ENCODE data around the gene SCGB1C2.
"Not testable (repeated sequence)": the region's sequence is repeated elsewhere in the genome, so short reads cannot be mapped to it uniquely, and the experiment has no call there.

SCGB1C2 gene

DNA sequence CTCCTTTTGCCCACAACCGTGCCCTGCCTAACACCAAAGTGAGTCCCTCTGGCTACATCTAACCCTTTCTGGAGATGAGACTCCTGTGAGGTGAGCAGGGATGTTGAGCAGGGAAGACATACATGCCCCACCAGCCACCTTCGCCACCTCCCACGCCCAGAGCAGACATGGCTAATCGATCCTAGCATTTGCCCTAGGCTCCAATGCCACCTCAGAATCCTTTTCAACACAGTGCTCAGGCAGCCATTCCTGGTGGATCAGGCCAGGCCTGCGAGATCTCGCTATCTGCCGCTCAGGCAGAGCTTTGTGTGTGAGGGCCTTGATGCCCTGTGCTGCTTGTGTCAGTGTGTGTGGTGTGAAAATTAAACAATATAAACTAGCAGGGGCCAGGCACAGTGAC is 21.0 kb downstream of the SCGB1C2 start:
- Mint-ChIP-seq H3K9me3 (no peaks in the 10 kb centered on the region), H3K4me3 (no peak overlapping the region), H3K27ac (peak overlapping the region; percentile 62)

DNA sequence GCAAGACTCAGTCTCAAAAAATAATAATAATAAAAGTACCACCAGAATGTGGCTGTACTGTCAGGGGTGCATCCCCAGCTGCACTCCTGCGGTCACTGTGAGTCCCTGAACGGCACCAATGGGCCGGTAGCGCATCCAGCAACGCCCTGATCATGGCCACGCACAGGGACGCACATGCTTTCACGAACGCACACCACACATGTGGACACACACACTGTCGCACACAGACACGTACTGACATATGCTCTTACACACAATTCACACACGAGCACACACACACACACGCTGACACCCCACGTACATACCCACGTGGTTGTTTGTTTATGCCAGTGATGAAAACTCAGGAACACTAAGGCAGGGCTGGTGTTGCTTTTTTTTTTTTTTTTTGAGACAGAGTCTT is 22.2 kb downstream of the SCGB1C2 start:
- H3K36me3 Mint-ChIP-seq = no peaks in the 10 kb centered on the region
- H3K27me3 Mint-ChIP-seq = peaks cover 1% of the 10 kb centered on the region

More for the DNA sequence above, 21.0 kb downstream of the SCGB1C2 start:
- Mint-ChIP-seq H3K36me3 (no peaks in the 10 kb centered on the region), H3K4me1 (no peaks in the 10 kb centered on the region), H3K27me3 (peaks cover 1% of the 10 kb centered on the region)

DNA sequence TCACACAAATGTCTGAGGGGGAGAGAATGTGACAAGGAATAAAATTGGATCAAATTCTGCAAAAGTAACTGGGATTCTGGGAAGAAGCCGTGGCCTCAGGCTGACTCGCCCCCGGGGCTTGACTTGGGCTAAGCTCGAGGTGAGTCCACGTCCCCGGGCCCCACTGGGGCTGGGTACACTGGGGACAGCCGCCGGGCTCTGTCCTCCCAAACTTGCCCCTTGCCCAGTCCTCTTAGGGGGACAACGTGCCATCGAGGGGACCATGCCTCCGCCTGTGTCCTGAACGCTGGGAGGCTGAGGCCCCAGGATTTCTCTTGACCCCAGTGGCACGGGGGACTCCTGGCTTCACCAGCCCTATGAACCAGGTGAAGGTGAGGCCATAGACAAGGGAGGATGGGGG is 23.0 kb downstream of the SCGB1C2 start:
- no peaks in the 10 kb centered on the region for H3K36me3 Mint-ChIP-seq
- no peak overlapping the region for H3K27ac Mint-ChIP-seq
- H3K27me3 Mint-ChIP-seq = peaks cover 1% of the 10 kb centered on the region
- H3K4me1 Mint-ChIP-seq = no peaks in the 10 kb centered on the region
- H3K9me3 Mint-ChIP-seq = no peaks in the 10 kb centered on the region
- no peak overlapping the region for H3K4me3 Mint-ChIP-seq

More for the DNA sequence above, 22.2 kb downstream of the SCGB1C2 start:
- no peaks in the 10 kb centered on the region for H3K4me1 Mint-ChIP-seq
- no peaks in the 10 kb centered on the region for H3K9me3 Mint-ChIP-seq
- H3K27ac Mint-ChIP-seq = no peak overlapping the region
- H3K4me3 Mint-ChIP-seq = no peak overlapping the region

DNA sequence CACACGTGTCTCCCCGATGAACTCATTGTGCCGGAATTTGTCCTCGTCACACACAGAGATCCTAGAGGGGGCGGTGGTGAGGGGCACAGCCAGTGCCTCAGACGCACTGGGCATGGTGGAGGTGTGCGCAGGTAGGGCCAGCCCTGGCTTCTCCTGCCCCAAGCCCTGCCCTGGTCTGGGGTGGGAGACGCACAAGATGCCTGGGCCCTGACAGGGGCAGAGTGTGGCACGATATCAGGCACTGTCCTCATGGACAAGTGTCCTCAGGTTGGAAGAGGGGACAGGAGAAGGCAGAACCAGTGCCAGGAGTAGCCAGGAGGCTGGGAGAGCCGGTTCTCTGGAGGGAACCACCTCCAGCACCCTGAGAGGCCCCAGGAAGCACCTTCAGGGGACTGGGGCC is 24.1 kb downstream of the SCGB1C2 start:
- Mint-ChIP-seq H3K27ac (no peak overlapping the region), H3K4me3 (no peak overlapping the region), H3K9me3 (no peaks in the 10 kb centered on the region), H3K36me3 (no peaks in the 10 kb centered on the region), H3K27me3 (peaks cover 1% of the 10 kb centered on the region), H3K4me1 (no peaks in the 10 kb centered on the region)

DNA sequence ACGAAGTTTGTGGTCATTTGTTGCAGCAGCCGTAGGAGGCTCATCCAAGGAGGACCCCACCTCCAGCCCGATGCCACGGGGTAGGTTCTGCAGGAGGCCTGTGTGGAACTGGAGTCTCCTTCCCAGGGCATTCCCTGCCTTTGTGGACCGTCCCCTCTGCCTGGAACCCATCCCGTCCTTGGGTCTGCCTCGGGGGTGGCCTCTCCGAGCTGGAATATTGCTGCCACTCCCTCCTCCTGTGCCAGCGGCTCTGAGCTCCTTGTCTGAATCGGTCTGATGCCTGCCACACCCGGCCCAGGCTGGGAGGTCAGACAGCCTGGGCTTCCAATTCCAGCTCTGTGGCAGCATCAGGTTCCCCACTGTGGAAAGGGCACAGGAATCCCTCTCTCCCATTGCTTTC is 25.3 kb downstream of the SCGB1C2 start:
- Mint-ChIP-seq H3K4me1 (no peaks in the 10 kb centered on the region), H3K4me3 (no peak overlapping the region), H3K9me3 (no peaks in the 10 kb centered on the region), H3K27ac (no peak overlapping the region), H3K27me3 (peaks cover 1% of the 10 kb centered on the region), H3K36me3 (no peaks in the 10 kb centered on the region)

DNA sequence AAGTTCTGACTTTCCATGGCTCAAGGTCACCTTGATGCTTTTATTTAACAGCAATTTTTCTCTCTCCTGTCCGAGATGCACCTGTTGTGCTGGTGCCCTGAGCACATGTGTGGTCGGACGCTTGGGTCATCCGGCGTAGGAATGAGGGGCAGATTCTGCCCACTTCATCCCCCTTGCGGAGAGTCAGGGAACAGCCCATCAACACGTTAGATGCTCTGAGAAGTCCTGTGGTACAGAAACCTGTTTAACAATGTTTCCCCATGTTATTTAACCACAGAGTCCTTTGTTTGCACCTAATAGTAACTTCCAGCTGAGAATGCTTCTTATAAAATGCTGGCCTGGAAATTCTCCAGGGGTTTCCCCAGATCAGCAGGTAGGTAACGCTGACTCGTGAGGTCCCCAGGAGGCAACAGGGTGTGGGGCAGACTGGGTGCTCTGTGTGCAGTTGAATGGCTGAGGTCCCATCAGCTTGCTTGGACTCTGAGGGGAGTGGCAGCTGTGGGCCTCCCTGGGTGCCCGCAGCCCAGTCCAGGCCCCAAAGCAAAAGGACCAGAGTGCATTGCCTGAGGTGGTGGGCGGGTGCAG is 26.2 kb downstream of the SCGB1C2 start:
- no peaks in the 10 kb centered on the region for H3K36me3 Mint-ChIP-seq
- no peaks in the 10 kb centered on the region for H3K4me1 Mint-ChIP-seq
- H3K4me3 Mint-ChIP-seq = no peak overlapping the region
- H3K9me3 Mint-ChIP-seq = no peaks in the 10 kb centered on the region
- no peak overlapping the region for H3K27ac Mint-ChIP-seq
- peaks cover 1% of the 10 kb centered on the region for H3K27me3 Mint-ChIP-seq

DNA sequence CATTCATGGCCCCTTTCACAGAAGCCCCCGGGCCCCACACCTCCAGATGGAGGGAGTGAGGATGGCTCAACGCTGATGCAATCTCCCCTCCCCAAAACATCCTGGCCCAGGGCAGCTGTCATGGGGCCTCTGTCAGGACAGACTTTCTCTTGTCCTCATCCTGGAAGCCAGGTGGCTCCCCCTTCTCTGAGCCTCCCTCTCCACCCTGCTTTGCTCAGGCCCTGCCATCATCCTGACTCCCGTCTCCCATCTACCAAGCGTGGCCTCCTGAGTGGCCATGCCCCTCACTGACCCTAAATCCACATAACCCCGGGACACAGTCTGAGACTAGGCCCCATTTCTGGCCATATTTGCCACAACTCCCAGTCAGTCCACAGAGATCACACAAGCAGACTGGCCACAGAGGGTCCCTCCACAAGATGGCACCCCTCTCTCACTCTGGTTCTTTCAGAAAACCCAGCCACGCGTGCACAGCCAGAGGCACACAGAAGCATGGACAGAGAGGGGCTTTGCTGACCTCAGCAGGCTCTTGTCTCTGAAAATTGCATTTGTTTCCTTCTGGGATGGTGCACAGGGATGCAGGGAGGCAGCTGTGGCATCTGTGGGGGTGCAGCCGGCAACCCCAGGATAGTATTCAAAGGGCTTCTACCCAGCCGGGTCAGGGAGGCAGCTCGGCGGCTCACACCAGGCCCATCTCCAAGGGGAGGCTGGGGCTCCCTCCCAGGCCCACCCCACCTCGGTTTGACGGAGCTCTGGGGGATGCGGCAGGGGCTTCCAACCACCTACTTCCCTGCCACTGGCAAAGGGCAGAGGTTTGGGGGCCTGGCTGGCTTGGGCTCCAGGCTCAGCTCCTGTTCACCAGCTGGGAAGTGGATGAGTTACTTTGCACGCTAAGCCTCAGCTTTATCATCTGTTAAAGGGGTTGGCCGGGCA is 27.2 kb downstream of the SCGB1C2 start:
- no peak overlapping the region for H3K4me3 Mint-ChIP-seq
- H3K27ac Mint-ChIP-seq = peak overlapping the region; percentile 12
- H3K27me3 Mint-ChIP-seq = peaks cover 1% of the 10 kb centered on the region
- no peaks in the 10 kb centered on the region for H3K36me3 Mint-ChIP-seq
- H3K9me3 Mint-ChIP-seq = no peaks in the 10 kb centered on the region
- H3K4me1 Mint-ChIP-seq = no peaks in the 10 kb centered on the region

DNA sequence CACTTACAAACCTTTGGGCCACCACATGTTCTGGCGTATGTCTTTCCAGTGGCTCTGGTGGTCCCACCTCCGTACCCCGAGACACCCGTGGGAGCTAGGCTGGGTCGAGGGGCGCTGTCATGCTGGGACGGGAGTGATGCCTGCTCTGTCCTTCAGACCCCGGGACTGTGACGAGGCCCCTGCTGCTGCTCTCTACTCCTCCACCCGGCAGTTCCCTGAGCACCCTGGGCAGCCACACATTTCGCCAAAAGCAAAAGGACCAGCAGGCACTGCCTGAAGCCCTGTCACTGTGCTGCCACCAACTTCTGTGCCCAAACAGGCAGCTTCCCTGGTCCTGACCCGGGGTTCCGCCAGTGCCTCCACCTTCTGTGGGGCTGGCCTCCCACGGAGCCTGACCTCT is 28.6 kb downstream of the SCGB1C2 start:
- Mint-ChIP-seq H3K36me3 (no peaks in the 10 kb centered on the region), H3K9me3 (no peaks in the 10 kb centered on the region), H3K27ac (no peak overlapping the region), H3K27me3 (peaks cover 1% of the 10 kb centered on the region), H3K4me1 (no peaks in the 10 kb centered on the region), H3K4me3 (no peak overlapping the region)

DNA sequence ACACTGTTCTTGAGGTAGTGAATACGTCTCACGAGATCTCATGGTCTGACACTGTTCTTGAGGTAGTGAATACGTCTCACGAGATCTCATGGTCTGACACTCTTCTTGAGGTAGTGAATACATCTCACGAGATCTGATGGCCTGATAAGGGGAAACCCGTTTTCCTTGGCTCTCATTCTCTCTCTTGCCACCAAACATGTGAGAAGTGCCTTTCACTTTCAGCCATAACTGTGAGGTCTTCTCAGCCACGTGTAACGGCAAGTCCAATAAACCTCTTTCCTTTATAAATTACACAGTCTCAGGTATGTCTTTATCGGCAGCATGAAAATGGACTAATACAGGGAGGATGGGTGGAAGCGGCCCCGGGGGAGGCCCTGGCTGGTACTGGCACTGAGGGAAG is 31.2 kb downstream of the SCGB1C2 start:
- H3K4me3 Mint-ChIP-seq, H3K4me1 Mint-ChIP-seq, H3K36me3 Mint-ChIP-seq, H3K9me3 Mint-ChIP-seq, H3K27ac Mint-ChIP-seq, H3K27me3 Mint-ChIP-seq: not testable (repeated sequence)

DNA sequence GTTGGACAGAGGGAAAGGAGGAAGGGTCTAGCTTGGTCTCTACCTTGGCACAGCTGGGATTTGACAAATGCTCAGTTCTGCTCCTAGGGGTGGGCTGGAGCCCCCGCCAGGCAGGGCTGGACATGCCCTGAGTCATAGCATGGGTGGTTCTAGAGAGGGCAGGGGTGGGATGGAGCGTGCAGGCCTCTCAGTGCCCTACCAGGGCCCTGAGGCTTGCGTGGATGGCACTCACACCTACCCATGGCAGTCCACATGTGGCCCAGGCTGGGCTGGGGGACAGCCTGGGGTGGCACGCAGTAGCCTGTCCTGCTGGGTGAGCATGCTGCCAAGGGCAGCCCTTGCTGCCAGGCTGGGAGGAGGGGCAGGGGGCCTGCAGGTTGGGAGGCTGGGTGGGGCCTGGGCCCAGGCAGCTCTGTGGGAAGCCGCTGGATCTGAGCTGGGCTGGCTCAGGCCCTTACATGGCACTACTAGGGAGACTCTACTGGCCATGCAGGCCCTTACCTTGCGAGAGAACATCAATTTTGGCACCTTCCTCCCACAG is 32.8 kb downstream of the SCGB1C2 start:
- no peaks in the 10 kb centered on the region for H3K27me3 Mint-ChIP-seq
- H3K36me3 Mint-ChIP-seq = no peaks in the 10 kb centered on the region
- no peaks in the 10 kb centered on the region for H3K4me1 Mint-ChIP-seq
- H3K27ac Mint-ChIP-seq = no peak overlapping the region
- H3K4me3 Mint-ChIP-seq = no peak overlapping the region
- no peaks in the 10 kb centered on the region for H3K9me3 Mint-ChIP-seq

DNA sequence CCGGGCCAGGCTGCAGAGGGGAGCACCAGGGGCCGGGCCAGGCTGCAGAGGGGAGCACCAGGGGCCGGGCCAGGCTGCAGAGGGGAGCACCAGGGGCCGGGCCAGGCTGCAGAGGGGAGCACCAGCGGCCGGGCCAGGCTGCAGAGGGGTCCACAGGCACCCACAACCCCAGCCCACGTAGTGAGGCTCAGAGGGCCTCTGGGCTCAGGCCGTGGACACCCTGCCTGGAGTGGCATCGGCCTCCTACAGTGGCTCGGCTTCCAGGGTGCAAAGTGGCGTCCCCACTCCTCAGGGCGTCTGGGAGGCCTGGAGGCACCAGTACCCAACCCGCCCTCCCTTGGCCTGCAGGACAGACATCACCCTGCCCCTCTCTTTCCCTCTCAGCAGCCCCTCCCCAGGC is 34.5 kb downstream of the SCGB1C2 start:
- H3K27ac Mint-ChIP-seq = no peak overlapping the region
- no peak overlapping the region for H3K4me3 Mint-ChIP-seq
- no peaks in the 10 kb centered on the region for H3K36me3 Mint-ChIP-seq
- H3K4me1 Mint-ChIP-seq = no peaks in the 10 kb centered on the region
- no peaks in the 10 kb centered on the region for H3K27me3 Mint-ChIP-seq
- H3K9me3 Mint-ChIP-seq = no peaks in the 10 kb centered on the region

DNA sequence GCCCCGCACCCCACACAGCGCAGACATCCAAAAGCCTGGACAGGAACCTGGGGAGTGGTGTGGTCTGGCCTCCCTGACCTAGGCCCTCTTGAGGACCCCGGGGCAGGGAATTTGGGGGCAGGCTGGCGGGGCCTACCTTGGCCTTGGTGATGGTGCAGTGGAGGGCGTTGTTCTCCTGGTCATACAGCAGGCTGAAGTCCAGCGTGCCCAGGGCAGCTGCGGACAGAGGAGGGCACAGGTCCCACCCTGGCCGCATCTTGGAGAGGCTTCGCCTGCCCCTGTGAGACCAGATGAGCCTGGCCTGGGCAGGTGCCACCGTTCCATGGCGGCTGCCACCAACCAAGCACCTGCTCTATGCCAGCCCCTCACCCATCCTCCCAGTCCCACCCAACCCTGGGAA is 35.0 kb downstream of the SCGB1C2 start:
- H3K4me3 Mint-ChIP-seq = no peak overlapping the region
- H3K4me1 Mint-ChIP-seq = no peaks in the 10 kb centered on the region
- H3K27me3 Mint-ChIP-seq = peaks cover 3% of the 10 kb centered on the region
- H3K27ac Mint-ChIP-seq = no peak overlapping the region
- no peaks in the 10 kb centered on the region for H3K36me3 Mint-ChIP-seq
- H3K9me3 Mint-ChIP-seq = no peaks in the 10 kb centered on the region

DNA sequence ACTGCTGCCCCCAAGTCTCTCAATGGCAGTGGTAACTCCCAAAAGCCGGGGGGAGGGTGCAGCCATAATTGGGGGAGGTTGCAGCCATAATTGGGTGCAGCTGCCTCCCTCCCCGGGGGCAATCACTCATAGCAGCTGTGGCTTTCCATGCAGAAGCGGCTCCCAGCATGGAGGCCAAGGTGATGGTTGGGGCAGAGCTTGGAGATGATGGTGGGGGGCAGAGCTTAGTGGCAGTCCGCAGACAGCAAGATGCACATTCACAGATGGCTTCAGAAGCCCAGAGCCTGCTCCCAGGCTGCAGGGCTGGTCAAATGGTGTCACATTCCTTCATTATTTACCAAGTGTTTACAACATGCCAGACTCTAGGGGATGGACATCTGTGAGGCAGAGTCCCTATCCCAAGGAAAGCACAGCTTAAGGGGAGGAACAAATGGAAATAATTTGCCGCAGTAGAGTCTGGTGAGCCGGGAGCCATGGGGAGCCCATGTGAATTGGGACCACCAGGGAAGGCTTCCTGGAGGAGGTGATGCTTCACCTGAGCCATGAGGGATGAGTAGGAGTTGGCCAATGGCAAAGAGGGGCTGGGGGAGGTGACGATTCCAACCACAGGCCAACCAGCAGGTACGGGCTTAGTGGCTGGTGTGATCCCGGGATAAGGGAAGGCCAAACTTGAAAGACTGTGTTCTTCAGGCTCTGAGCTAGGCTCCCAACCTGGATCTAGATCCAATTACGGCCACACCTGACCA is 36.0 kb downstream of the SCGB1C2 start:
- H3K27me3 Mint-ChIP-seq = peaks cover 4% of the 10 kb centered on the region
- no peaks in the 10 kb centered on the region for H3K4me1 Mint-ChIP-seq
- H3K4me3 Mint-ChIP-seq = no peak overlapping the region
- no peak overlapping the region for H3K27ac Mint-ChIP-seq
- H3K9me3 Mint-ChIP-seq = no peaks in the 10 kb centered on the region
- no peaks in the 10 kb centered on the region for H3K36me3 Mint-ChIP-seq

DNA sequence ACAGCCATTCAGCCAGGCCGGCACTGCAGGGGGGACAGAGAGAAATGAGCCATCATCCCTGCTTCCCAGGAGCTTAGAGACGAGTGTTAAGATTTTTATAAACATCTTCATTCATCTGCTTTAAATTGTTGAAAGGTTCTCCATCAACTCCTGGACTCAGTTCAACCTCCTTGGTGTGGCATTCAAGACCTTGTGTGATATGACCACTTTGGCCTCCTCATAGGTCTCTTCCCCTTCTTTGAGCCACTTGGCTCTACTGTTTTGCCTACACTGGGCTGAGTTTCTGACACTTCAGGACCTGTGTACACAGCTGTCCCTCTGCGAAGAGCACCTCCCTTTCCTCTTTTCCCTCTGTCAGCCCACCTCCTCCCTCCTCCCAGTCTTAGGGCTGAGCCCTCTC is 39.8 kb downstream of the SCGB1C2 start:
- Mint-ChIP-seq H3K27me3 (peaks cover 11% of the 10 kb centered on the region), H3K36me3 (no peaks in the 10 kb centered on the region), H3K4me3 (no peak overlapping the region), H3K27ac (no peak overlapping the region), H3K4me1 (peaks cover 4% of the 10 kb centered on the region), H3K9me3 (no peaks in the 10 kb centered on the region)

DNA sequence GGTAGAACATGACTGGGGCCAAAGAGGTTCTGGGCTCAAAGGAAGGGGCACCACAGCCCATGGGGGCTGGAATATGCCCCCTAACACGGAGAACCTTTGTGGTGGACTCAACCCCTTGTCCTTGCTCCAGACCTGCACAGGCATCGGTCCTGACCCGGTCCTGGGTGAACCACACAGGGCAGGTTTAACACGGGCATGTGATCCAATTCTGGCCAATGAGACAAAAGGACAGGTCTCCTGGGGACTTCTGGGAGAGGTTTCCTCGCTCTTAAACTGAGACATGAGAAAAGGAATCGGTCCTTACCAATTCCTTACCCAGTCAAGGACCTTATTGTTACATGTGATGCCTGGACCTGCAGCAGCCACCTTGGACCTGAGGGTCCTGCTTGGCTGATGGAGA is 40.4 kb downstream of the SCGB1C2 start:
- no peaks in the 10 kb centered on the region for H3K36me3 Mint-ChIP-seq
- no peaks in the 10 kb centered on the region for H3K9me3 Mint-ChIP-seq
- no peak overlapping the region for H3K4me3 Mint-ChIP-seq
- H3K4me1 Mint-ChIP-seq = peaks cover 5% of the 10 kb centered on the region
- H3K27me3 Mint-ChIP-seq = peaks cover 13% of the 10 kb centered on the region
- H3K27ac Mint-ChIP-seq = no peak overlapping the region
